Fibroblast of mammary gland (primary cell): ENCODE measurements around the gene USP3.
A peak's percentile ranks its signal among the peaks of the same experiment; 100 is the strongest.

Source experiments
- DNase-seq: peaks from one replicate; pipeline ENCODE4 v3.0.0-alpha.2; 2010; ENCODE audit warnings: low read depth
- H3K4me3 ChIP-seq: 2 replicates; pipeline ENCODE4 v1.5.1; 2011; ENCODE audit warnings: low read depth, mild to moderate bottlenecking, low read length, moderate library complexity; ENCODE audit not compliant: control insufficient read depth
- TF ChIP-seq, protein P1 (sequence below): conservative IDR thresholded peaks from 2 replicates; pipeline ENCODE4 v1.5.1; 2011; ENCODE audit warnings: low read depth, low read length, inconsistent platforms; ENCODE audit not compliant: control insufficient read depth, insufficient read depth

The USP3 gene

GRCh38 chr15:63559753-63560152, 55.4 kb downstream of the USP3 start:
- TF ChIP-seq, protein P1, sequence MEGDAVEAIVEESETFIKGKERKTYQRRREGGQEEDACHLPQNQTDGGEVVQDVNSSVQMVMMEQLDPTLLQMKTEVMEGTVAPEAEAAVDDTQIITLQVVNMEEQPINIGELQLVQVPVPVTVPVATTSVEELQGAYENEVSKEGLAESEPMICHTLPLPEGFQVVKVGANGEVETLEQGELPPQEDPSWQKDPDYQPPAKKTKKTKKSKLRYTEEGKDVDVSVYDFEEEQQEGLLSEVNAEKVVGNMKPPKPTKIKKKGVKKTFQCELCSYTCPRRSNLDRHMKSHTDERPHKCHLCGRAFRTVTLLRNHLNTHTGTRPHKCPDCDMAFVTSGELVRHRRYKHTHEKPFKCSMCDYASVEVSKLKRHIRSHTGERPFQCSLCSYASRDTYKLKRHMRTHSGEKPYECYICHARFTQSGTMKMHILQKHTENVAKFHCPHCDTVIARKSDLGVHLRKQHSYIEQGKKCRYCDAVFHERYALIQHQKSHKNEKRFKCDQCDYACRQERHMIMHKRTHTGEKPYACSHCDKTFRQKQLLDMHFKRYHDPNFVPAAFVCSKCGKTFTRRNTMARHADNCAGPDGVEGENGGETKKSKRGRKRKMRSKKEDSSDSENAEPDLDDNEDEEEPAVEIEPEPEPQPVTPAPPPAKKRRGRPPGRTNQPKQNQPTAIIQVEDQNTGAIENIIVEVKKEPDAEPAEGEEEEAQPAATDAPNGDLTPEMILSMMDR: no peak
- DNase-seq: no peak
- no peak overlapping the region for H3K4me3 ChIP-seq

- H3K4me3 ChIP-seq: no peak overlapping the region
- TF ChIP-seq, protein P1: no peak
- peak; percentile 31 for DNase-seq
Measured at GRCh38 chr15:63560741-63561448, 56.5 kb downstream of the USP3 start.

DNA sequence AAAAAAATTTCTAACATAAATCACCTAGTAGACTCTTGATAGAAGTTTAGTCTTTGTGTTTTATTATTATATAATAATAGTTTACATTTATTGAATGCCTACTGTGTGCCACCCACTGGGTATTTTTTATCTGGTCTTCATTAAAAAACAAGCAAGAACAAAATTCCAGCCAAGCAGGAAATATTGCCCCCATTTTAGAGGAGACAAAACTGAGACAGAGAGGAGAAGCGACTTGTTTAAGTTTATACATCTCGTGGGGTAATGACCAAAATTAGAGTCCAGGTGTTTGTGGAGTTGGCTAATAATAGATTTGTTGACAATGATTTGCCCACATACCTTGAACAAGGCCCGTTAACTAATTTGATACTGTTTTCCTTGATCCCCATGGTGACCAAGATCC, 59.7 kb downstream of the USP3 start:
- no peak for DNase-seq
- TF ChIP-seq, protein P1: no peak
- no peak overlapping the region for H3K4me3 ChIP-seq

- TF ChIP-seq, protein P1: no peak
- no peak for DNase-seq
- H3K4me3 ChIP-seq: no peak overlapping the region
Measured at GRCh38 chr15:63565536-63566186, 61.3 kb downstream of the USP3 start.

DNA sequence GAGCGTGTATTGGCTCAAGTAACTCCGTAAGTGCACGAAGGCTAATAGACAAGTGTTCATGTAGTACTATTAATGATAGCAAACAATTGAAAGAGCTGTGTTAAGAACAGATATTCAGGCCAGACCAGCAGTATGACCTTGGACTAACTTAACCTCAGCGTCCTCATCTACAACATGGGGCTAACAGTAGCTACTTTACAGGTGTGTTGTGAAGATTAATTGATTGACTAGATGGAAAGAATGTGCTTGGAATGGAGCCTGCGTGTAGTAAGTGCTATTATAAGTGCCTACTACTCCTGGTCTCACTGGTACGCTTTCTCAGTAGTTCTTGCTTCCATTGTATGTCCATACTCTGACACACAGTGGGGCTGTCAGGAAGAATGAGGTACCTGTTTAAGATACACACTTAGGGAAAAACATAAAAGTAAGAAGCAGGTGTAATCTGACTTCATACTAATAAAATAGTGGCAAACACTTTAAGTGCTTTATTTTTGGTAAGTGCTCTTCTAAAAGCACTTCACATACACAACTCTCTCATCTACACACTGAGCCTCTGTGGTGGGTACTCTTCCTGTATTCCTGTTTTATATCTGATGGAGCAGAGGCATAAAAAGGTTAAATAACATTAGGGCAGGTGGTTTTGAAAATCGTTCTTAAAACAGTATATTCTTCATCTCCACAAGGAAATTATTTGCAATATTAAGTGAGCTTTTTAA, 68.5 kb downstream of the USP3 start:
- H3K4me3 ChIP-seq: no peak overlapping the region
- TF ChIP-seq, protein P1: no peak
- no peak for DNase-seq

- TF ChIP-seq, protein P1: no peak
- H3K4me3 ChIP-seq: no peak overlapping the region
- no peak for DNase-seq
Measured at GRCh38 chr15:63573533-63573932, 69.1 kb downstream of the USP3 start.
